ENCODE data around the gene TRO.

Gene TRO, protein sequence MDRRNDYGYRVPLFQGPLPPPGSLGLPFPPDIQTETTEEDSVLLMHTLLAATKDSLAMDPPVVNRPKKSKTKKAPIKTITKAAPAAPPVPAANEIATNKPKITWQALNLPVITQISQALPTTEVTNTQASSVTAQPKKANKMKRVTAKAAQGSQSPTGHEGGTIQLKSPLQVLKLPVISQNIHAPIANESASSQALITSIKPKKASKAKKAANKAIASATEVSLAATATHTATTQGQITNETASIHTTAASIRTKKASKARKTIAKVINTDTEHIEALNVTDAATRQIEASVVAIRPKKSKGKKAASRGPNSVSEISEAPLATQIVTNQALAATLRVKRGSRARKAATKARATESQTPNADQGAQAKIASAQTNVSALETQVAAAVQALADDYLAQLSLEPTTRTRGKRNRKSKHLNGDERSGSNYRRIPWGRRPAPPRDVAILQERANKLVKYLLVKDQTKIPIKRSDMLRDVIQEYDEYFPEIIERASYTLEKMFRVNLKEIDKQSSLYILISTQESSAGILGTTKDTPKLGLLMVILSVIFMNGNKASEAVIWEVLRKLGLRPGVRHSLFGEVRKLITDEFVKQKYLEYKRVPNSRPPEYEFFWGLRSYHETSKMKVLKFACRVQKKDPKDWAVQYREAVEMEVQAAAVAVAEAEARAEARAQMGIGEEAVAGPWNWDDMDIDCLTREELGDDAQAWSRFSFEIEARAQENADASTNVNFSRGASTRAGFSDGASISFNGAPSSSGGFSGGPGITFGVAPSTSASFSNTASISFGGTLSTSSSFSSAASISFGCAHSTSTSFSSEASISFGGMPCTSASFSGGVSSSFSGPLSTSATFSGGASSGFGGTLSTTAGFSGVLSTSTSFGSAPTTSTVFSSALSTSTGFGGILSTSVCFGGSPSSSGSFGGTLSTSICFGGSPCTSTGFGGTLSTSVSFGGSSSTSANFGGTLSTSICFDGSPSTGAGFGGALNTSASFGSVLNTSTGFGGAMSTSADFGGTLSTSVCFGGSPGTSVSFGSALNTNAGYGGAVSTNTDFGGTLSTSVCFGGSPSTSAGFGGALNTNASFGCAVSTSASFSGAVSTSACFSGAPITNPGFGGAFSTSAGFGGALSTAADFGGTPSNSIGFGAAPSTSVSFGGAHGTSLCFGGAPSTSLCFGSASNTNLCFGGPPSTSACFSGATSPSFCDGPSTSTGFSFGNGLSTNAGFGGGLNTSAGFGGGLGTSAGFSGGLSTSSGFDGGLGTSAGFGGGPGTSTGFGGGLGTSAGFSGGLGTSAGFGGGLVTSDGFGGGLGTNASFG (N-terminal part only)

DNA sequence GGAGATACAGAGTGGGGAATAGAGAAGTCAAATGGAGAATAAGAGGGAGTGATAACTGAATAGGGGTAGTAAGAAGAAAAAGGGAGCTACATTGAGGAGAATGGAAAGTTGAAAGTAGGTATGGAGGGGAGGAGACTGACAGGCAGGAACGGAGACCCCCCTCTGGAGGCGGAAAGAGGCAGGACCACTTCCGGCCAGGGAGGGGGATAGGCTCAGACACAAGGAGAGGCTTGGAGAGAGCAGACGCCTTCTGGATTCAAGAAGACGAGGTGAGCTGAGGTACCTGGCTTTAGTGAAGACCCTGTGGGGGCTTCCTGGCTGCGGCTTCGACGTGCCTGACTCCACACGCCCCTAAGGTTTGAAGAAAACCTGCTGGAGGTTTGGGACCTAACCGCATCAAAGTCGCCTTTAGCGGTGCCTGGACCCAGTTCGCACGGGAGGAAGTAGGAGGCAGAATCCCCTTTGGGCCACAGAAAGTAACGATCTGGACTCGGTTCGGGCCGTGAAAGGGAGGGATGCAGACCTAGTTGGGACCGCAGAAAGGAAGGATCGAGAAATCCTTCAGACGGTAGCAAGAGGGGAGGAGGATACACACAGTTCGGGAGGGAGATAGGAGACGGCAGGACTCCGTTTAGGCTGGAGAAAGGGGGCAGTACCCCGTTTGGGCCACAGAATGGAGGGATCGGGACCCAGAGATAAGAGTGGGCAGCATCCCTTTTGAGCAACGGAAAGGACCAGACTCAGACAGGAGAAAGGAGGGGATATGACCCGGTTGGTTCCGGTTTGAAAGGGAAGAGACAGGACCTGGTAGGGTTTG, at the start of gene TRO:
TSS of gene TRO (plus strand) at position 215 of the 817 bp plus-strand sequence. CDS start 1,423 bp downstream, outside the sequence.
- DNase-seq: no peak

DNA sequence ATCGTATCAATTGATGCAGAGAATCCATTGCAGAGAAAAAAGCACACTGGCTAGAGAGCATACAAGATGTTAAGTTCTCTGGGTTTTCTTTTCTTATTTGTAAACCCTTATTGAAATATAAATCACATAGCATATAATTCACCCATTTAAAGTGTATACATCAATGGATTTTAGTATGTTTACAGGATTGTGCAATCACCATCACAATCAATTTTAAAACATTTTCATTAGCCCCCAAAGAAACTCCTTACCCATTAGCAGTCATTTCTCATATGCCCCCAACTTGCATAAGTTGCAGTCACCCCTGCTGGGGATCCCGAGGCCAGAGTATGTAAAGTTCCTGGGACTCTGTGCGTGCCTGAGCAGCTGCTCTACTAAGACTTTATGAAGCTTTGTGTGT, 34.9 kb upstream of the TRO start:
- DNase-seq: no peak

DNA sequence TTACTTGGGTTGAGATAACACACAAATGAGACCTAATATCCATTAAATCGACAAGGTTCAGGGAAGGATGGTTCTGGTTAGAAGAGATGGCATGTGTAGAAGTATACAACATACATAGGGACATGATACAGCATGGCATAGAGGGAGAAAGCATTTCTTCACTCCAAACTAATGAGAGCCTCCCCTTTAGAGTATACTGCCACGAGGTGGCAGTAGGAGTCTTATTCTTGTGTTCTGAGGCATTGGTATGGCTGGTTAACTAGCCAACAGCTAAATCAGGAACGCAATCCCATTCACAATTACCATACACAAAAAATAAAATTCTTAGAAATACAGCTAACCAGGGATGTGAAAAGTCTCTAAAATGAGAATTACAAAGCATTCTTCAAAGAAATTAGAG, 29.1 kb upstream of the TRO start:
- no peak for DNase-seq

DNA sequence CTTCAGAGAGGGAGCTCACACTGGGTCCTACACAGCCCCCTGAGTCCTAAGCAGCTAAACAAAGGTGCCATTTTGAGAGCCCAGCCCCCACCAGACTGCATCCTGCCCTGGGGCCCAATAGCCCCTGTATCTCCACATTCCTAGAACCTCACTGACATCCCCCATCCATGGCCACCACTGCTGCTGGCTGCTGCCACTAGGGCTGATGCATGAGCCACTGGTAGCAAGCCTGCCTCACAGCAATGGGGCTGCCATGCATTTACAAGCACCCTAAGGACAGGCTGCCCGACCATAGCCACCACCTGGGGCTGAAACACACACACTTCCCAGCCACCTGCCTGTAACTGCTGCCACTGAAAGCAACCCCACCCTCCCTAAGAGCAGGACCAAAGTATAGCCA, 26.5 kb upstream of the TRO start:
- no peak for DNase-seq

DNA sequence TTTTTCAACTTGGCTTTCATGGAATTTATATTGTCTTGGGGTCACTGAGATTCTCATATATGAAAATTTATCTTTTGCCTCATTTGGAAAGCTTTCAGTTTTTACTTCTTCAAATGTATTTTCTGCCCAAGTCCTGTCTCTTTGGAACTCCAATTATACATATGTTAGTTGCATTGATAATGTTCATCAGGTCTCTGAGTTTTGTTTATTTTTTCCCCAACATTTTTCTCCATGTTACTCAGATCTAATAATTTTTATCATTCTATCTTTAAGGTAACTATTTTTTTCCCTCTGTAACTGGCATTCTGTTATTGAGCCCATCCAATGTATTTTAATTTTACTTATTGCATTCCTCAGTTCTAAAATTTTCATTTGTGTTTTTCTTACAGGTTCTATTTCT, 10.7 kb upstream of the TRO start:
- no peak for DNase-seq

DNA sequence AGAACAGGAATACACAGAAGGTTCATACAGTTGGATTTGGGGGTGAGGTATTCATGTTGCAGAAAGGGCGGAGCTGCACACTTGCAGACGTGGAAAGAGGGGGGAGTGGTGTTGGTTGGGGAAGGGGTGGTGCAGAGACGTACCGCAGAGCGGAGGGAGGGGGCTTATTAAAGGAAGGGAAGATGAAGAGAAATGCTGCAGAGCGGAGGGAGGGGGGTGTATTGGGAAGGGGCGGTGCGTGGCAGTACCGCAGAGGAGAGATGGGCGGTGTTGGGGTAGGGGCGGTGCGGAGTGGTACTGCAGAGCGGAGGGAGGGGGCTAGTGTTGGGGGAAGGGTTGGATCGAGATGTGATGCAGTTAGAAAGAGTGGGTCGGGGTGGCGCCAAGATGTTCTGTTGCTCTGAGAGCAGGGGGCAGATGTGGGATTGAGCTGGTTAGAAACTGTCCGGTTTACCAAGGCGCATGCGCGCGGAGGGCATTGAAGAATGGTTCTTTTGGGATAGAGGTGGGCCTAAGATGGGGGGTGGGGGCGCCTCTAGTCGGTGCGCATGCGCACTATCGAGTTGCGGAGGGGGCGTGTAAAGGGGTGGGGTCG, 900 bp downstream of the TRO start:
- peak; percentile 63 for DNase-seq

DNA sequence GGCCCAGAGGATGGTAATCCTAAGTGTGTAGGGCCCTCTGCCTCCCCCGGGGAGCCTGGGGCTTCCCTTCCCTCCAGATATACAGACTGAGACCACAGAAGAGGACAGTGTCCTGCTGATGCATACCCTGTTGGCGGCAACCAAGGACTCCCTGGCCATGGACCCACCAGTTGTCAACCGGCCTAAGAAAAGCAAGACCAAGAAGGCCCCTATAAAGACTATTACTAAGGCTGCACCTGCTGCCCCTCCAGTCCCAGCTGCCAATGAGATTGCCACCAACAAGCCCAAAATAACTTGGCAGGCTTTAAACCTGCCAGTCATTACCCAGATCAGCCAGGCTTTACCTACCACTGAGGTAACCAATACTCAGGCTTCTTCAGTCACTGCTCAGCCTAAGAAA, 1.9 kb downstream of the TRO start:
- no peak for DNase-seq

DNA sequence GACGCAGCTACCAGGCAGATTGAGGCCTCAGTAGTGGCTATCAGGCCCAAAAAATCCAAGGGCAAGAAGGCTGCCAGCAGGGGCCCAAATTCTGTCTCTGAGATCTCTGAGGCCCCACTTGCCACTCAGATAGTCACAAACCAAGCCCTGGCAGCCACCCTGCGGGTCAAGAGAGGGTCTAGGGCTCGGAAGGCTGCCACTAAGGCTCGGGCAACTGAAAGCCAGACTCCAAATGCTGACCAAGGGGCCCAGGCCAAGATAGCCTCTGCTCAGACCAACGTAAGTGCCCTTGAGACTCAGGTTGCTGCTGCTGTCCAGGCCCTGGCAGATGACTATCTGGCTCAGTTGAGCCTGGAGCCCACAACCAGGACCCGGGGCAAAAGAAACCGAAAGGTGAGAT, 2.8 kb downstream of the TRO start:
- DNase-seq: no peak

DNA sequence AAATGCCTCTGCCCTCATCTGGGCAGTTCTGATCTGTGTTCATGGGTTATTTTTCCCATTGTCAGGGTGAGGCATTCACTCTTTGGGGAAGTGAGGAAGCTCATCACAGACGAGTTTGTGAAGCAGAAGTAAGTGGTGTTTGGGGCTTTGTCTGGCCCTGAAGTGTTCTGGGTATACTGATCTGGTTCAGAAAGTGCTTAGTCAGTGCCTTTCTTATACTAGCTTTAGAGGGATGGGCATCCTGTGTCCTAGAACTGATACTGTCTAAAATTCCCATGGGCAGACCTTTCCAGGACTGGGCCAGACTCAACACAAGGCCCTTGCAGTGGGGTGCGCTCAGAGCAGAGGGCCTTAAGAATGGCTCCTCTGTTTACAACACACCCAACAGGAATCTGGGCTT, 6.4 kb downstream of the TRO start:
- DNase-seq: no peak

DNA sequence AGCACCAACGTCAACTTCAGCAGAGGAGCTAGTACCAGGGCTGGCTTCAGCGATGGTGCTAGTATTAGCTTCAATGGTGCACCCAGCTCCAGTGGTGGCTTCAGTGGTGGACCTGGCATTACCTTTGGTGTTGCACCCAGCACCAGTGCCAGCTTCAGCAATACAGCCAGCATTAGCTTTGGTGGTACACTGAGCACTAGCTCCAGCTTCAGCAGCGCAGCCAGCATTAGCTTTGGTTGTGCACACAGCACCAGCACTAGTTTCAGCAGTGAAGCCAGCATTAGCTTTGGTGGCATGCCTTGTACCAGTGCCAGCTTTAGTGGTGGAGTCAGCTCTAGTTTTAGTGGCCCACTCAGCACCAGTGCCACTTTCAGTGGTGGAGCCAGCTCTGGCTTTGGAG, 8.3 kb downstream of the TRO start:
- no peak for DNase-seq

DNA sequence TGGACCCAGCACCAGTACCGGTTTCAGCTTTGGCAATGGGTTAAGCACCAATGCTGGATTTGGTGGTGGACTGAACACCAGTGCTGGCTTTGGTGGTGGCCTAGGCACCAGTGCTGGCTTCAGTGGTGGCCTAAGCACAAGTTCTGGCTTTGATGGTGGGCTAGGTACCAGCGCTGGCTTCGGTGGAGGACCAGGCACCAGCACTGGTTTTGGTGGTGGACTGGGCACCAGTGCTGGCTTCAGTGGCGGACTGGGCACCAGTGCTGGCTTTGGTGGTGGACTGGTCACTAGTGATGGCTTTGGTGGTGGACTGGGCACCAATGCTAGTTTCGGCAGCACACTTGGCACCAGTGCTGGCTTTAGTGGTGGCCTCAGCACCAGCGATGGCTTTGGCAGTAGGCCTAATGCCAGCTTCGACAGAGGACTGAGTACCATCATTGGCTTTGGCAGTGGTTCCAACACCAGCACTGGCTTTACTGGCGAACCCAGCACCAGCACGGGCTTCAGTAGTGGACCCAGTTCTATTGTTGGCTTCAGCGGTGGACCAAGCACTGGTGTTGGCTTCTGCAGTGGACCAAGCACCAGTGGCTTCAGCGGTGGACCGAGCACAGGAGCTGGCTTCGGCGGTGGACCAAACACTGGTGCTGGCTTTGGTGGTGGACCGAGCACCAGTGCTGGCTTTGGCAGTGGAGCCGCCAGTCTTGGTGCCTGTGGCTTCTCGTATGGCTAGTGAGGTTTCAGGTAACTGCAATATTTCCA, 9.8 kb downstream of the TRO start:
- no peak for DNase-seq

DNA sequence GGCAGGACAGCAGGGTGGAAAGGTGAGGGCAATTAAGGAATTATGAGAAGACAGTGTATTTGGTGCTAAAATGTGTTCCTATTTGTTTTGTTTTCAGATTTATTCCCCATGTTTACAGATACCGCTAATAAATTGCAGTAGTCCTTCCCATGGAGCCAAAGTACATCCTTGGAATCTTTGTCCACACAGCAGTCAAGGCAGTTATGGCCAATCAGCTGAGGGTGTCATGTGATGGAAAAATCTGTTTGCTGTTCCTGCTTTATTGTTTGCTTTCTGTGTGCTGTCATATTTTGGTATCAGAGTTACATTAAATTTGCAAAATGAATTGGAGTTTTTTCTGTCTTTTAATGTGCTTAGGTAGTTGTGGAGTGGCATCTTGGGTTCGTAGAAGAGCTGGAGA, 10.5 kb downstream of the TRO start:
- no peak for DNase-seq

DNA sequence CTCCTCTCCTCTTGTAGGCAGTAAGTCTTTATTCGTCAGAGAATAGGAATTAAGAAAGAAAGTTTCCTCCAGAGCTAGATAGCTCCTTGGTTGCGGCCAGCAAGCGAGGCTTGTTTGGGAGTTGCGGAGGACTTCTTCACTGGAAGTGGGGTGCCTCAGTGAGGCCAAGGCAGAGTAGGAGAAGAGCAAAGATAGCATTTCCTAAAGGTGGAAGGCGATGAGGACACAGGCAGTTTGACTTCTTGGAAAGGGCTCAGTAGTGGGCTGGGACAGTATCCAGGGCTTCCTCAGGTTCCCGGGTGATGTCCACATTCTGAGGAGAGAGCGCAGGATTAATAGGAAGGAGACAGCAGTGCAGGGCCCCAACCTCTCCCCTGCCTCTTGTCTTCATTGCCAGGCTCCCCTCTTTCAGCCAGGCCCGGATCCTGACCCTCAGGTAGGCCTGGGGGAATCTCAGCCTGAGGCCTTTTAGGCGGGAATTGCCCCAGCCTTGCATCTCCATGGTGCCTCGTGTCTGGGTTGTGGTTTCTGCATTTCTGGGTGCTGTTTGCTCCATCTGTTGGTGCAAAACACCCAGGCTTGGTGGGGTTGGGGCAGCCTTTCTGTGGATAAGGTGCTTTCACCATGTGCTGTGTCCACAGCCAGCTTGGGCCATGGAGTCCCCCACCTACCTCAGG, 12.7 kb downstream of the TRO start:
- DNase-seq: no peak

DNA sequence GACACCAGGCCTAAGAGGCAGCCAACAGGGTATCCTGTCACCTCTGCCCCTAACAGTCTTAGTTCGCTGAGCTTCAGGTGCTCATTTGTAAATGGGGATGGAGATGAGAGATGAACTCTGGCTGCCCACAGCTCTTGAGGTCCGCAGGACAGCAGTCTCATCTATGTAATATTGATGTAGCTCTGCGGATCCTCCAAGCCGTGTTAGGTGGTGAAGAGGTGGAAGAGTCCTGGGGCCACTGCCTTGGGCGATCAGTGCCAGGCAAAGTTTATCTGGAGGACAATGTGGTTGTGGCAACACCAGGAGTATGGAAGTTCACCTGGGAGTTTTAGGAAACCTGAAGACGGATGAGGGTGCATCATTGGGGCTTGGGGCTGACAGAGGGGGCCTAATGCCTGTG, 13.4 kb downstream of the TRO start:
- DNase-seq: no peak

DNA sequence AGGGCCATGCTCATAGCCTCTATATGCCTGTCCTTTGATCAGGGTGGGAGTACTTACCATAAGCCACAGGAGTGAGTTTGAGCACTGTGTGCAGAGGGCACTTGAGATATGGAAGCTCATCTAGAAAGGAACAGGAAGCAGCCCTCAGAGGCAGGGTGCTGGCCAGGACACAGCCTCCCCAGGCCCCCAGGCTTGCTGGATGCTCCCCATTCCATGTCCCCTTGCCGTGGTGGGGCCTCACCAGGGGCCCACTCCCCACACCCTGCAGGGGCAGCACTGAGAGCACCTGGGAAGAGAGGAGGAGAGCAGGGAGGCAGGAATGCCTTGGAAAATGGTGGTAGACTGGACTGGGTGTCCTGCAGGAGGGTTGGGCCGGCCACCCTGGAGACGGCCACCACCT, 14.3 kb downstream of the TRO start:
- no peak for DNase-seq

DNA sequence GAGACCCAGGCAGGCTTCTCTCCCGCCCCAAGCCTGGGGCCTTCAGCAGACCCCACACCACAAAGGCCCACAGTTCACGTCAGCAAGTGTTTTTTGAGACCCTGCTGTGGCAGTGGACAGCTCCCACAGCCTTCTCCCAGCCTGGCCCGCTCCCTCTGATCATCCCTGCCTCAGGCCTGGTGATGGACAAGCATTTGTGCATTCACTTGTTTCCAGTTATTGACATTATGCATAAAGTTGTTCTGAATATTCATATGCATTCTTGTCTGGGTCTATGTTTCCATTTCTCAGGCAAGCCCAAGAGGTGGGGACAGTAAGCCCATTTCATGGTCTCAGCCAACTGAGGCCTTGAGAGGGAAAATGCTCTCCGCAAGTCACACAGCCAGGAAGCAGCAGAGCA, 14.7 kb downstream of the TRO start:
- DNase-seq: no peak

DNA sequence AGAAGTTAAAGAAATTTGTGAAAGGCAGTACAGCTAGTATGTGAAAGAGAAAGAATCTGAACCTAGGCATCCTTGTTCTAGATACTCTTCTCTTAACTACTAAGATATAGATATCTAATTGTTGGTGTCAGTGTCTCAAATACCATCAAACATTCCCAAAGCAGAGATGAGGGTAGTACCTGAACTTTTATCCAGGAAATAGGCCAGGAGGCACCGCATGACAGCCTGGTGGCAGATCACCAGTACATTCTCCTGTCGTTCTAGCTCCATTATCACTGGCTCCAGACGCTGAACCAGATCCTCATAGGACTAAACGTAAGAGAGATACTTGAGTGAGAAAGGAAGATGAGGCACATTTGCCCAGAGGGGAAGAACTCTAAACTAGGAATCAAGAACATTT, 16.8 kb downstream of the TRO start:
- no peak for DNase-seq

DNA sequence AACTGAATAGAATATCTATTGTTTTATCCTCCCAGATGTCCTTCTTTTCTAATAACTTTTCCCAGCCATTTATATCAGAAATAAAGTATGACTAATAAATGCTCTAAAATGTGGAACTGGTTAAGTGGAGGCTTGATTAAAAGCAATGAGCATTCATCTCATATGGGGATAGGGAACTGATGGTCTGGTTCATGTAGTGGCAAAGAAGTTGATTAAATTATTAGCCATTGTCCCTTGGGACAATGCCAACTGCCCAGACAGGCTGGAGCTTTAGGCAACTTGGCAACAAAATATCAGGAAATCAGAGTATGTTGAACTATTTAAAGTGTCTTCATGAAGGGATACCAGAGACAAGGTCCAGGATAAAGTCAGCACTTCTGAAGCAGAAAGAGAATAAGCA, 24.2 kb downstream of the TRO start:
- DNase-seq: no peak

DNA sequence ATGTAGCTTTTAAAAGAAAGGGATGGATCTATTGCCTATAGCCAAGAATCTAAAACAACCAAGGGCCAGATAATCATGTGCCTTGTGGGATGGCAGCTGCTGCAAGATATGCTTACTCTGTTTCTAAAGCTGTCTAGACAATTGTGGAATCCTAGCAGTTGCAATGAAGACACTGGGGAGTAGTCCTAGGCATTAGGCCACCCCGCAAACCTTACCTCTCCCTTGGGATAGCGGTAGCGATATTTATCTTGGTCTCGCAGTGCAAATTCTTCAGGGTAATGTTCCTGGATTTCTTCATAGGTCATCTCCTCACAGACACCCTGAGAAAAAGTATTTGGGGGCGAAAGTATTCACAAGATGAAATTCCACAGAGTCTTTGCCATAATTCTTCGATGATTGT, 24.6 kb downstream of the TRO start:
- DNase-seq: no peak

DNA sequence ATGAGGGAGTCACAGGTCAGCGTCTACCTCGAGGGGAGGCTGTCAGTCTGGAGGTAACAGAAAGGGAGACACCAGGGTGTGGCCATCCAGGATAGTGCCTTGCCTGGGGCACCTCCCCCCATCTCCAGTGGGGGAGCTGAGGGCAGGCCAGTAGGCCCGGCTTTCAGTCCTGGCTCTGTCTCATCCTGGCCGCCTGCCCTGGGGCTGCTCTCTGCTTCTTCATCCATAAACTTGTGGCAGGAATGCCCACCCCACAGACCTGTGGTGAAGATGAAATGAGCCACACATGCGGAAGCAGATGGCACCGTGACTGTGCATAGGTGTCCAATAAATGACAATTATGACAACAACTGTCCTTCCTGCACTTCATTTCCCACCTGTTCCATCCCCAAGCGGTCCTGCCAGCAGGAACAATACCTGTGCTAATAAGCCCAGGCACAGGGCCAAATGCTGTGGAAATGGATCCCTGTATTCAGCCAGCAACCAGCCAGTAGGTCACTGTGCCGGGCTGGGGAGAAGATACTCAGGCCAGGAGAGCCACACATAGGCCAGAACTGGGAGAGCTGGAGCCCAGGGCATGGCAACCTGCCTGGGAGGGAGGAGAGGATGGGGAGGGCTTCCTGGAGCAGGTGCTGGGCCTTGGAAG, 30.2 kb downstream of the TRO start:
- DNase-seq: no peak

Measured in T1000 (cell line).